ENCODE results near the gene MAP3K4.

DNA sequence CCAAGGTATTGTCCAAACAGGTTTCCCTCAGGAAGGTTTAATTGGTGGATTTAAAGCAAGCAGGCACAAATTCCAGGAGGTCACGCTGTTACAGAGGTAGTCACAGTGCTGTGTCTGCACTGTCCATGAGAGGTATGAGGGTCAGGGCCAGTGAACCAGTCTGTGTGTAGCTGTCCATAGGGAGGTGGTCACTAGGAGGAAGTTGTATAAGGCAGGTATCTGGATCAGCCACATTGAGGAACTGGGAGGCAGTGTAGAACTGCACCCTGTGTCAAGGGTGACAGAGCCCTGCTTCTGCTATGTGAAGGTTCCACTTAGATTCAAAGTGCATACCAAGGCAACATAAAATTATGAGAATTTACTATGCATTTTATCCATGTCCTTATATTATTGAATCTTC lies 73.3 kb downstream of the MAP3K4 start:
- TF ChIP-seq, protein P1, sequence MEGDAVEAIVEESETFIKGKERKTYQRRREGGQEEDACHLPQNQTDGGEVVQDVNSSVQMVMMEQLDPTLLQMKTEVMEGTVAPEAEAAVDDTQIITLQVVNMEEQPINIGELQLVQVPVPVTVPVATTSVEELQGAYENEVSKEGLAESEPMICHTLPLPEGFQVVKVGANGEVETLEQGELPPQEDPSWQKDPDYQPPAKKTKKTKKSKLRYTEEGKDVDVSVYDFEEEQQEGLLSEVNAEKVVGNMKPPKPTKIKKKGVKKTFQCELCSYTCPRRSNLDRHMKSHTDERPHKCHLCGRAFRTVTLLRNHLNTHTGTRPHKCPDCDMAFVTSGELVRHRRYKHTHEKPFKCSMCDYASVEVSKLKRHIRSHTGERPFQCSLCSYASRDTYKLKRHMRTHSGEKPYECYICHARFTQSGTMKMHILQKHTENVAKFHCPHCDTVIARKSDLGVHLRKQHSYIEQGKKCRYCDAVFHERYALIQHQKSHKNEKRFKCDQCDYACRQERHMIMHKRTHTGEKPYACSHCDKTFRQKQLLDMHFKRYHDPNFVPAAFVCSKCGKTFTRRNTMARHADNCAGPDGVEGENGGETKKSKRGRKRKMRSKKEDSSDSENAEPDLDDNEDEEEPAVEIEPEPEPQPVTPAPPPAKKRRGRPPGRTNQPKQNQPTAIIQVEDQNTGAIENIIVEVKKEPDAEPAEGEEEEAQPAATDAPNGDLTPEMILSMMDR (IDR thresholded peaks at IDR 0.05; ENCODE audit: poor library complexity, severe bottlenecking) = no peak
- no peak for TF ChIP-seq TAF1 (IDR thresholded peaks at IDR 0.05; ENCODE audit: low read depth)
- TF ChIP-seq POLR2AphosphoS5 (IDR thresholded peaks at IDR 0.05) = no peak
- no peak for TF ChIP-seq EZH2 (IDR thresholded peaks at IDR 0.05; ENCODE audit: borderline replicate concordance, insufficient read depth, low read length, poor library complexity, severe bottlenecking)
- TF ChIP-seq EP300 (conservative IDR thresholded peaks at IDR 0.05; ENCODE audit: poor library complexity, severe bottlenecking) = no peak
- no peak for TF ChIP-seq REST (IDR thresholded peaks at IDR 0.05; ENCODE audit: borderline replicate concordance)
- TF ChIP-seq SMC3 (conservative IDR thresholded peaks at IDR 0.05; ENCODE audit: poor library complexity) = no peak
- no peak for TF ChIP-seq RAD21 (conservative IDR thresholded peaks at IDR 0.05)
